Pulmonary artery endothelial cell (primary cell): ENCODE measurements around the gene RAB6D. TPM values are rescaled to one million over a fixed set of nuclear protein-coding genes. Genes with fewer than 3 reads are reported as not detected.
"Not testable (repeated sequence)": the region's sequence is repeated elsewhere in the genome, so short reads cannot be mapped to it uniquely, and the experiment has no call there.

ENCODE experiments used
- DNase-seq: peaks from one replicate; pipeline ENCODE4 v3.0.0-alpha.2; 2011; ENCODE audit warnings: low read depth, low spot score
- total RNA-seq: library from RNA; depleted of rRNA; stranded (reverse); fragments of >200 nt; gene quantifications from 2 replicates; pipeline ENCODE4 v1.2.3, GENCODE V29; 2014

RAB6D gene
- 0.07 TPM in 1 of 2 replicates, not detected in the other for total RNA-seq

DNA sequence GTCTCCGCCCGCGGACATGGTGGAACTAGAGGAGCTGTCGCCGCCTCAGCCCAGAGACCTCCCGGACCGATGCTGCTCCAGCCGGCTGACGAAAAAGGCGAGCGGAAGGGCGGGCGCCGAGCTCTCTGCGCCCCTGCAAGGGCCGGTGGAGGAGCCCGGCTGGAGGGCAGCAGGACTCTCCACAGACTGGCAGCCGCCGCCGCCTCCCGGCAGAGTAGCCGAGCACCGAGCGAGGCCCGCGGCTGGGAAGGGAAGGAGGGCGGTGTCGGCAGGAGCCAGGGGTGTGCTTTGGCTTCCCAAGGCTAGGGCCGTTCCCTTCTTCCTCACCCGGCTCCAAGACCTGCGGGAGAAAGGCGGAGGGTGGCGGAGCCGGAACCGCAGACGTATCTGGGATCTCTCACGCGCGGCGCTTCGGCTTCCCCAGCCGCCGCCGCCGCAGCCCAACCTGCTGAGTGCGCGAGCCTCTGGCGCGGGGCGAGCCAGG lies at the start of gene RAB6D:
Gene RAB6D, minus strand, starts transcription at position 466 of the 484 bp plus-strand sequence. Its CDS starts 448 bp downstream, at position 18.
- DNase-seq, result not testable (repeated sequence)

DNA sequence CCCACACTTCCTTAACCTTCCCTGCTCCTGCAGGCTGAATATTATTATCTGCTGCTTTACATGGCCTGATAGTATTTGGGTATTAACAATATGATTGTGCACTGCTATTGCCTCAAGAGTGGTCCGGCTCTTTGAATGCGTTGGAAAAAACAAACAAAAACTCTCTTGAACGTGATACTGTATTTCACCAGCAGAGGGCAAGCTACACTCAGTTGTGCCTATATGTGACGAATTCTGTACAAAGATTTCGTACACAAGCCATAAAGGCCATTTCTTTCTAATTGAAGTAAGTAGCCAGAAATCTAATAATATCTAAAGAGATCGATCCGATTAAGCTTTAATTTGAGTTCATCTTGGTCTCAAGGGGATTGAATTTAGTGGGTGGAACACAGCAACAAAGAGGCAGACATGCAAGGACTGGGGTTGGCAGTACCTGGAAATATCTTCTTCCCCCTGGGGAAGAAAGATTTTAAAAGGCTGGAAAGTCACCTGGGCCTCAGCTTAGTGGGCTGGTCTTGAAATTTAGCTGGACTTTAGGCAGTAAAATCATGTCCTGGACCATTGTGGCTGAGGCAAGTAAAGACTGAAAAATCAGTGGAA lies 49.3 kb upstream of the RAB6D start:
- DNase-seq, result peak; percentile 24

DNA sequence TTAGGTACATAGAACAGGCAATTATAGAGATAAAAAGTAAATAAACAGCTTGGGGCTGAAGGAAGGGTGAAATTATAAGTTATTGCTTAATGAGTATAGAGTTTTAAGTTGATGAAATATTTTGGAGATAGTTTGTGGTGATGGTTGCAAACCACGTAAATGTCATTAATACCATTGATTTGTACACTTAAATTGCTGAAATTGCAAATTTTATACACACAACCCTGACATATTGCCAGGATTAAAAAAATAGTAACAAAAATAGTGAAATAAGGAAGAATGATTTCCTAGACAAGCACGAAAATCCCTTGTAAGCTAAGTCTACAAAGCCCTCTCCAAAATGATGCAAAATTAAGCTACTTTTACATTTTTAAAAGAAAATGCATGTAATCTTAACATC lies 46.2 kb upstream of the RAB6D start:
- DNase-seq, result no peak

DNA sequence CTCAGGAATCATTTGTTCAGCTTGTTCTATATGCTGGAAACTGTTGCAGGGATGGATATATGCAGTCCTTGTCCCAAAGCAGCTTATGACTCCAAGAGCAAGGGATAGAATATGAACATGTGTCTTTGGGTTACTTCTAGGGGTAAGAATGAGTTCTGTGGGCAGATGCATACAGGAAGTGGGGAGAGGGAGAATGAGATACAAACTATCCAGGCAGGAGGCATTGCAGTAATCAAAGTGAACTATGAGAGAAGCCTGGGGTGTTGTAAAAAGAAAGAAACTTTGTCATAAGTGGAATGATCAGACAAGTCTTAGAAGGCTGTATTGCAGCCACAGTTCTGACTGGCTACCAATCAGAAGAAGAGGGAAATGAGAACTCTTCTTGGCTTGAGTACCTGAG lies 44.8 kb upstream of the RAB6D start:
- no peak for DNase-seq

DNA sequence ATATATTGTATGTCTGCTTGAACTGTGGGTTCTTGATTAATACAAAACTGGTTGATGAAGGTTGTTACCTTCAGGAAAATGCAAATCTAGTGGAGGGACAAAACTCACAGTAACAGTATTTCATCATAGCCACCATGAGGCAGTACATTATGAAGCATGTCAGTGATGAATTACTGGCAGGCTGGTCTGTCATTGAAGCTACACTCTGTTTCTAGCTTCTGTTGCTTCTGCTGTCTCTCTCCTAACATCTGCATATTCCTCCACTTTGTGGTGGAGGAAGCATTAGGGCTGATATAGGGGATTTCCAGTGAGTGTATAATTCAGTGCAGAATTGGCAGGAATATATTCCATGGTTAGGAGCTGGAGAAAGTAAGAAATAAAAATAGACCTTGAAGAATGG lies 44.2 kb upstream of the RAB6D start:
- no peak for DNase-seq

DNA sequence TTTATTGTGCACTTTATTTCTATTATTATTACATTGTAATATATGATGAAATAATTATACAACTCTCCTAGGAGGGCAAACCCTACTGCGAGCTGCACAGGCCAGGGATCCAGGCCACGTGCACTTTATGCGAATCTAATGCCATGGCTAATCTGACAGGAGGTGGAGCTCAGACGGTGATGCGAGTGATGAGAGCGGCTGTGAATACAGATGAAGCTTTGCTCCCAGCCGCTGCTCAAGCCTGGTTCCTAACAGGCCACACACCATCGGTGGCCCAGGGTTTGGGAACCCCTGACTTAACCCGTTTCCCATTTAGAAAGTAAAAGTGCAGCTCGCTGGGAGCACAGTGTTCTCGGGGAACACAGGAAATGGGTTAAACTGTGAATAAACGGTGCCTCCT lies 40.8 kb upstream of the RAB6D start:
- no peak for DNase-seq

DNA sequence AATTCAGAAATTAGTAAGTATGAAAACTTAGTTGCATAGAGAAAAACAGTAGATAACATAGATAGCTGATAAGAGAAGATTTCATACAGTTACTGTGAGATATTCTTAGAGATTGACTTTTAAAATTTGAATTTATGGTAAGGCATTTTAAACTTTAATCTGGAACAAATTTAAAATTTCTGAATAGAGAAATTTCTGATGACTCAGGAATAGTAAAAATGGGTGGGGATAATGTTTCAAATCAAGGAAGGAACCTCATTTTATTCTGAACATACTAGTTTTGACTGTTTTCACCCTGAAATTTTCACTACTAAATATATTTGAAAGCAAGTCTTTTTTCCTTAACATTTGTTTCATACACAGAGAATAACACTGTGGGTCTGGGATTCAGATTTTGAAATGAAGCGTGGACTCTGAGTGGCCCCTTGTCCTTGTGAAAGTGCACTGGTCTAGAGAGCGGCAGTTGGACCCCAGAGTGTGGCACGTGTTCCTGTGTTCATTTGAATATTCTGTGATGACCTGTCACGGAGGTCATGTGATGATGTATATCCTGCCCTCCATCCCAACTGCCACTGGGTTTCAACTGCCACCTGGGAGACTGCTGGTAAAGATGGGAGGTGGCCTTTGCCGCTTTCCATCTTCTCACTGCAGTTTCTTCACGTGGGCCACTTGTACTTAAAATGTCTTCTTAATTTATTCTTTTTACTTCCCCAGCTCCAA lies 38.5 kb upstream of the RAB6D start:
- DNase-seq, result no peak

DNA sequence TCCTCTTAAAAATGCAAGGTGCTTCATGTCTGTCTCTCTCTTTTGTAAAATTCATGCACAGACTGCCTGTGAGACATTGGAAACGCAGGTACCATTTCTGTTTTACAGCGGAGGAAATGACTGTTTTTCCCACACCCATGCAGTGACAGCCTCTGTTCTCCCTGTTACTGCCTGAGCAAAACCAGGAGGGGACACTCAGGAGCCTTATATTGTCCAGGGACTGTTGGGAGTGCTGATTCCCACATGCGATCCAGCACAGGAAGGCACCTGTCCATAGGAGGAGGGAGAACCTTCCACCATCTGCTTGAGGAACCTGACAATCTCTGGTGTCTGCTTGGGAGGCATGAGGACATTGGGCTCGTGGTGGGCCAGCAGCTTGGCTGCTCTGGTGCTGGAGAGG lies 36.9 kb upstream of the RAB6D start:
- DNase-seq, result no peak

DNA sequence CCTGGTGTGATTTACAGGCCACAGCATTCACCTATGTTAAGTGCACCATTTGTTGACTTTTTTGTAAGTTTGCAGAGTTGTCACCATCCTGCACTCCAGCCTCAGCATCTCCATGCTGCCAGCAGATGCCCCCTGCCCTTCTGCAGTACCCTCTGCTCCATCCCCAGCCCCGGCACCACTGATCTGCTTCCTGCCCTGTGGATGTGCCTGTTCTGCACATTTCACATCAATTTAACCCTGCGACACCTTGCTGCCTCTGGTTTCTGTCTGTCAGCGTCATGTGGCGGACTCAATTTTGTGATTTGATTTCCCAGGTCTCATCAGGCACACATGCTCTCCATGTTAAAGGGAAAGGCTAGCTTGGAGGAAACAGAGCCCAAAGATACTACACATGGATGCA lies 36.5 kb upstream of the RAB6D start:
- DNase-seq, result not testable (repeated sequence)

DNA sequence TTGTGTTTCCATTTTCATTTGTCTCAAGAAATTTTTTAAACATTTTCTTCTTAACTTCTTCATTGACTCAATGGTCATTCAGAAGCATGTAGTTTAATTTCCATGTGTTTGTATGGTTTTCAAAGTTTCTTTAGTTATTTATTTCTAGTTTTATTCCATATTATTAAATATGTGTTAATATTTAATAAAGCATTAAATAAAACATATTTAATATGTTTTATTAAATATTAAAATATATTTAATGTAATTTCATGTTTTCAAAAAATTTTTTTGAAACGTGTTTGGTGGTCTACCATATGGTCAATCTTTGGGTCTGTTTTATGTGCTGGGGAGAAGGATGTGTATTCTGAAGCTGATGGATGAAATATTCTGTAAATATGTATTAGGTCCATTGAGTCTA lies 32.2 kb upstream of the RAB6D start:
- DNase-seq, result not testable (repeated sequence)

DNA sequence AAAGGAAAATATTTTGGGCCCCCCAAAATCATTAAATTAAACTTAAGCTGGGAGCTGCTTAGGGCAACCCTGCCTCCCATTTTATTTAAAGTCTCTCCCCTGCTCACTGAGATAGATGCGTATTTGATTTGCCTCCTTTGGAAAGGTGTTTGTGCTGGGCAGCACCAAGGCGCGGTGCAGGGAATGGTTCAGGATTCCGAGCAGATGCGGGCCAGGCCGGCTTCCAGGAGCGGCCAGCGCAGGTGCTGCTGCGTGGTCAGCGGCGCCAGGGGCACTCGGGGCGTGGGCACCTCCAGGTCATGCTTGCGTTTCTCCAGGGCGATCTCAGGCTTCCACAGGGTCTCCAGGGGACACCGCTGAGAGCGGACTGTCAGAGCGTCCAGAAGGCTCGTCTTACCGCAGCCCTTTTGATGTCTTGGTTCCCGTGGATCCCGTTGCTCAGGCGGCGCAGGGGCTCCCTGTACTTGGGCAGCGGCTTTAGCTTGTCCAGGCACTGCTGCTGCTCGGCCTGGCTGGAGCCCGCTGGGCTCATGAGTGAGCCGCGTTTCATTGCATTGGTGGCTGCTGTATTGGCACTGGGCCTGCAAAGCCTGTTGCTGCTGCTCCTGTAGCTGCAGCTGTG lies 31.2 kb upstream of the RAB6D start:
- not testable (repeated sequence) for DNase-seq

DNA sequence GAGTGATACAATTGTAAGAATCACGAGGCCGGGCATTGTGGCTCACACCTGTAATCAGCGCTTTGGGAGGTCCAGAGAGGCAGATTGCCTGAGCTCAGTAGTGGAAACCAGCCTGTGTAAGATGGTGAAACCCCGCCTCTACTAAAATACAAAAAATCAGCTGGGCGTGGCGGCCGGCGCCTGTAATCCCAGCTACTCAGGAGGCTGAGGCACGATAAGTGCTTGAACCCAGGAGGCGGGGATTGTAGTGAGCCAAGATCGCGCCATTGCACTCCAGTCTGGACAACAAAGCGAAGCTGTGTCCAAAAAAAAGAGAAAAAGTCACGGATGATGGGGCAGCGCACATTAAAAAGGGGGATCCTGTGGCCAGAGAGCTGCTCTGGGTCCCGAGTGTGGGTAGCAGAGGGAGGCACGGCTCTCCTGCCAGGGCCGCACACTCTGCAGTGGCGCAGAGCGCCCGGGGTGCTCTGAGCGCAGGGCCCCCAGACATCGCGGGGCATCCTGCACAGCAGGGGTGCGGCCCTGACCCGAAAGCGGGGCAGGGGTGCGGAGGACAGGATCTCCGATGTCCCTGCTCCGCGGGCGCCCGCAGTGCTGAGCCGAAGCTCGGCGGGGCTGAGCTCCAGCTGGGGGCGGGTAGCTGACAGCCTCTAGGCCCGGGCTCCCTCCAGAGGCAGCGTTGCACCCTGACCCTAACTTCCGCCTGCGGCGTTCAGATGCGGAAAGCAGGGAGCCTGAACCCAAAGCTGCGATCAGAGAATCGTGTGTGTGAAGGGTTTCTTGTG lies 30.4 kb upstream of the RAB6D start:
- no peak for DNase-seq

DNA sequence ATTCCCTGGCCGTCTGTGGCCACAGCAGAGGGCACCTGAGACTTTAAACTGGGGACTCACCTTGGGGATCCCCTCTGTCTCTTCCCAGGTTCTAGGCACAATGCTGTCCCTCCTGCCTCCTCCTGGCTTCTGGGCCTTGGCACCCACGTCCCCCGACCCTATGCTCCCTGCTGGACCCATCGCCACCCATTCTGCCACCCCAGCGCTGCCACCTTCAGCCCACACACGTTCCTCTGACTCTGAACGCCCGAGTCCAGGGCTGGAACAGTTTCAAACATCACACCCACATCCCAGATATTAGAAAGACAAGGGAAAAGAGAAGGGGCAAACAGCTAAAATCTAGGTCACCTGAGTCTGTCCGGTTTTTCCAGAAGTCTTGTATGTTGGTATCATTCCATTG lies 28.0 kb upstream of the RAB6D start:
- DNase-seq, result not testable (repeated sequence)

DNA sequence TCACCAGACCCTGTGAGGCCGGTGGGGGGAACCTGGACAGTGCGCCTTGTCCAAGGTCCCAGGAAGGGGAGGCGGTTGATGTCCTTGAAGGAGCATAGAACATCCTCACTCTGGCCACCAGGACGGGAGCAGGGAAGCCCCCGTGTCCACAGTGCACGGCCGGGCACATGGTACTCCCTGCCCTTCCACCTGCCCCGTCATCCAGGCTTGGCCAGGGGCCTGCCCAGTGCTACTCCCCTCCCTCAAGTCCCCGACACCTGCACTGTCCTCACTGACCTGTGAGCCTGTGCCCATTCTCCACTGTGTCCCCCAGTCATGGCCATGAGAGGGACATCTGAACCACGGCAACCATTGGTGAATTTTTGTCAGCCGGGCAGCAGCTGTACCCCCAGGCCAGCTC lies 27.5 kb upstream of the RAB6D start:
- DNase-seq, result not testable (repeated sequence)

DNA sequence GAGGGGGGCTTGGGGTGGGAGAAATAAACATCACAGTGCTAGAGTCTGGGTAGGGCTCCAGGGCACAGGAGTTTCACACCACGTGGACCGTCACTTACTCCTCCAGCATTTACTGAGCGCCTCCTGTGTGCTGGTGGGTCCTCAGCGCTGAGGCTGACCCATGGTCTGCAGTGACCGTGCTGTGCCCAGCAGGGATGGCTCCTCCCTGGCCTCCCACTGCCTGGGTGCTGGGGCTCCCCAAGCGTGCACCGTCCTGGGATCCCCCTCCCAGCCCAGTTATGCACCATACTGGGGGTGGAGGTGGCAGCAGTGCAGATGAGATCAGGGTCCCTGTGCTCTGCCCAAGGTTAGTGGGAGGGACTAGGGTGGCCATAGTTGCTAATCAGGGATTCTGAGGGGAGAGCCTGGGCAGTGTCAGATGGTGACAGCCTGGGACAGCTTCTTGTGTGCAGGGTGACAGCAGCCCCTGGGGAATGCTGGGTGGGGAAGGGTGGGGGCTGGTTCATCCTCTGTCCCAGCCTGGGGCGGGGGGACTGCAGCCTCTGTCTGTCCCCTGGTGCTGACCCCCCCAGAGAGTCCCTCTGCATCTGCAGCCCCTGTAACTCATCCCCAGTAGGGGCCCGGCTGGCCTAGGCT lies 26.6 kb upstream of the RAB6D start:
- not testable (repeated sequence) for DNase-seq

DNA sequence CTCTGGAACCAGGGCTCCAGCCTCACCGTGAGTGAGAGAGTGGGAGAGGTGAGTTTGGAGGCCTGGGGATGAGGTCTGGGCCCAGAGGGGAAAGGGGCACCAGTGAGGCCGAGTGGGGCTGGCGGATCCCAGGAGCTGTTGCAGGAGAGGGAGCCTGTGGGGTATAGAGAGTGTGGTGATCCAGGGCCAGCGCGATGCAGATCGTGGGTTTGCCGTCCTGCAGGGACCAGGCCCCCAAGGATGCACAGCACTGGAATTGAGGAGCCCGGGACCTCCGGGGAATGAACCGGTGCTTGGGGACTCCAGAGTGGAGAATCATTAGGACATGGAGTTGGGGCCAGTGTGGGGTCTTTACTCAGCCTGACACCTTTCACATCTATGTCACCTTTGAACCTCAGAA lies 25.7 kb upstream of the RAB6D start:
- no peak for DNase-seq

DNA sequence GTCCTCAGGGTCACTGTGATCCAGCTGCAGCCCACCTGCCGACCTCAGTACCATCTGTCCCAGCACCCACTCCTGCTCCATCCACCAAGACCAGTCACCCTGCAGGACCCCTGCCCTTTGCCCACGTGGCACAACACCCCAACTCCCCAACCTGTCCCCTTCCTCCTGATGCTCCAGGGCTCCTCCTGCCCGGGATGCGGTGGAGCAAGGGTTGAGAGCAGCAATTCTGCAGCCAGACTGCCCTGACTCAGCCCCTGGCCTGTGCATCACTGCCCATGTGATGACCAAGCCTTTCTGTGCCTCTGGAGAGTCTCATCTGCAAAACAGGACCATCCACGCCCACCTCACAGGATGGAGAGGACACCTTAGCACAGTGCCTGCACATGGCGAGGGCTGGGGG lies 24.9 kb upstream of the RAB6D start:
- DNase-seq, result not testable (repeated sequence)

DNA sequence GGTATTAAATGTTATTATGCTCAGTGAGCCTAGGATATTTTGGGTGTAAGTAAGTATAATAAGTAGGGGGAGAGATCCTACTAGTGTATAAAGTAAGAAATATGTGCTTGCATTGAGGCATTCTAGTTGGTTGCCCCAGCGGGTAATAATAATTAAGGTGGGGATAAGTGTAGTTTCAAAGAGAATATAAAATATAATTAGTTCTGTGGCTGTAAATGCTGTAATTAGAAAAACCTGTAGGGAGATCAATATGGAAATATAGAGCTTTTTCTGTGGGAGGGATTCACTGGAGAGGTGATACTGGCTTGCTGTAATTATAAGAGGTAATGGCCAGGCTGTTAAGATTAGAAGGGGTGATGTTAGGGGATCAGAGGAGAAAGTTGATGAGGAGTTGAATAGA lies 9.1 kb upstream of the RAB6D start:
- not testable (repeated sequence) for DNase-seq

DNA sequence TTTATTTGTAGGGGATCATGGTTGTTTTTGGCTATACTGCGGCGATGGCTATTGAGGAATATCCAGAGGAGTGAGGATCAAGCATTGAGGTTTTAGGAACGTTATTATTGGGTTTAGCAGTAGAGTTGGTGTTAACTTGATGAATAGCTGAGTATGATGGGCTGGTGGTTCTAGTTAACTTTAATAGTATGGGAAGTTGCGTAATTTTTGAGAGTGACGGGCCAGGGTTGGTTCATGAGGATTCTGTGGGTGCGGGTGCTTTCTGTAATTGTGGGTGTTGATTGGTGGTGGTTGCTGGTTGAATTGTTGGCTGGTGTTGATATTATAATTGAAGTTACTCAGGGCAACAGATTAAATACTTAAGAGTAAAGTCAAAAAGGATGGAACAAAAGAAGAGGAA lies 6.0 kb upstream of the RAB6D start:
- DNase-seq, result no peak

DNA sequence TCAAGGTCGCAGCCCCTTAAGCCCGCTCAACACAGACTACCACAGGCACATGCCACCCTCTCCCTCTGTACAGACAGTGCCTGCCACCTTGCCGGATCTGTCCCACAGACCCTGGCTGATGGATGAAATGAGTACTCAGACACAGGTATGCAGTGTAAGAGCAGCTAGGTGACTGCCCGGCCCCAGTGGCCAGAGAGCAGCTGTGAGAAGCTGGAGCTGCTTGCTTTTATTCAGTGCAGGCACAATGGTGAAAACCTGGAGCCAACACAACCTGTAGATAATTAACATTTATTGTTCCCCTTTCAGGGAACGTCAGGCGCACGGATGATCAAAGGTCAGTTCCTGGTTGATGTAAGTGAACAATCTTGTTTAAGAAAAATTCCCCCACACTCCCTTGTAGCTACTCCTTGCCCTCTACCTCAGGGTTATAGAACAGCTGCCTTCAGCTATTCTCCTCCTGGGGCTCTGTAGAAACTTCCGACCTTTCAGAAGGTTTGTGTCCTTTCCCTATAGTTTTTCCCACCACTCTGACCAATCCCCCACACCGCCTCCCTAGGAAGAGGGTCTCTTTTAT lies 4.6 kb upstream of the RAB6D start:
- not testable (repeated sequence) for DNase-seq

DNA sequence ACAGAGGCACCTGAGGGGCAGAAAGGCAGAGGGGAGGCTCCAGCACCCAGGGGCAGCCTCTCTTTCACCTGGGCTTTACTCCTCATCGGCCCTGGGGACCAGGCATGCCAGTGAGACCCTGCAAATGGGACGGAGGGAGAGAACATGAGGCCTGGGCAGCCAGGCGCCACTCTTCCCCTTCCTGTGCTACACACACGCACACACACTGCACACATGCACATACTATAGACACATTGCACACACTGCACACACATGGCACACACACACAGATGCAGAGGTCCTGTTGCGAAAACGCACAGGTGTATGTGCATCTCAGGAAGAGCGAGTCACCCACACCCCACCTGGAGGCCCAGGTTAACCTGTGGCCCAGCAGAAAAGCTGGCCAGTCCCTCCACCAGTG lies 3.4 kb upstream of the RAB6D start:
- DNase-seq, result no peak
